Esophagus (tissue), 2 donors: ENCODE results near the gene TRIM17. TPM values are rescaled to one million over a fixed set of nuclear protein-coding genes. Genes with fewer than 3 reads are reported as not detected.
A peak's percentile ranks its signal among the peaks of the same experiment; 100 is the strongest.

ENCODE experiments used
- H3K27ac ChIP-seq, 2 donors: one replicate each; pipeline ENCODE4 v1.5.1; 2013; ENCODE audit warnings: low read depth in 2 of 2, mild to moderate bottlenecking in 2 of 2, inconsistent platforms in 1 of 2, low read length in 1 of 2, moderate library complexity in 1 of 2
- H3K27me3 ChIP-seq, 2 donors: one replicate each; pipeline ENCODE4 v1.6.1; 2013; ENCODE audit warnings: low read length in 2 of 2, control low read depth in 1 of 2, mild to moderate bottlenecking in 1 of 2; ENCODE audit not compliant: insufficient read depth in 2 of 2, control insufficient read depth in 1 of 2
- H3K36me3 ChIP-seq, 2 donors: one replicate each; pipeline ENCODE4 v1.6.1; 2013; ENCODE audit warnings: low read length in 1 of 2; ENCODE audit not compliant: control insufficient read depth in 2 of 2, insufficient read depth in 2 of 2
- H3K4me1 ChIP-seq, 2 donors: one replicate each; pipeline ENCODE4 v1.6.1; 2013; ENCODE audit warnings: low read length in 1 of 2; ENCODE audit not compliant: control insufficient read depth in 2 of 2, insufficient read depth in 2 of 2
- H3K4me3 ChIP-seq, 2 donors: one replicate each; pipeline ENCODE4 v1.5.1; 2013; ENCODE audit warnings: low read length in 2 of 2, mild to moderate bottlenecking in 2 of 2, low read depth in 1 of 2, moderate library complexity in 1 of 2
- H3K9me3 ChIP-seq, 2 donors: one replicate each; pipeline ENCODE4 v1.6.1; 2013; ENCODE audit warnings: mild to moderate bottlenecking in 2 of 2, low read depth in 1 of 2, low read length in 1 of 2, moderate library complexity in 1 of 2; ENCODE audit not compliant: control insufficient read depth in 2 of 2, insufficient read depth in 1 of 2
- WGBS, 2 donors: extraction: QIAGEN DNeasy Blood & Tissue Kit; methylation state at CpG; one replicate each; pipeline ENCODE4 v1.1.7; 2013; 5-methylcytosine and 5-hydroxymethylcytosine counted together
- polyA plus RNA-seq, 2 donors: library from polyadenylated mRNA; stranded (reverse); fragments of 200-250 nt; gene quantifications; one replicate each; pipeline ENCODE4 v1.2.3, GENCODE V29; 2013
- donor health status: healthy with polysubstance abuse.
- donor health status: Bipolar disorder and iron deficiency.

Gene TRIM17
- polyA plus RNA-seq, 2 donors = 1.1 to 1.8 TPM

DNA sequence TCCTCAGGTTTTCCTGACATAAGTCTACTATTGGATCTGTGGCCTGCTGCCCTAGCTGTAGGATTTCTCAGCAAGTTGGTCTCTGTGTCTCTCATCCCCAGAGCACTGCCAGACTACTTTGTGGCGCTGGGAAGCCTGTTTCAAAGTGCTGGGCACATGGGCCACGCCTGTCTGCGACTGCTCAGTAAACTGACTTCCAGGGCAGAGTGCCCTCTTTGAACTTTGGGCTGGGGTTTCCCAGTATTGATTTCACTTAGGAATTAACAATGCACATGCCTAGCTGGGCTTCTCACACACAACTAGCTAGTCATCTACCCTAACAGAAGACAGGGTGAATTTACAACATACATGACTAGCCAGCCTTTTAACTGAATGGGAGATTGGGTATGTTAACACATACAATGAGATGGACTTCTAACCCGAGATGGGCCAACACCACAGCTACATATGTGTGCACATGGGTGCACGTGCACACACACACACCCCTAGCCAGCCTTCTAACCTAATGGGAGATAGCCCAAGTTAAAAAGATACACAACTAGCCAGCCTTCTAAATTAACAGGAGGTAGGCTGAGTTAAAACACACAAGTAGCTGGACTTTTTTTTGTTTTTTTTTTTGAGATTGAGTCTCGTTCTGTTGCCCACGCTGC is 6.9 kb upstream of the TRIM17 start:
- Histone ChIP-seq H3K9me3 (no peaks in the 10 kb centered on the region), H3K36me3 (no peaks in the 10 kb centered on the region), H3K4me3 (no peak overlapping the region), H3K27me3 (no peaks in the 10 kb centered on the region), H3K27ac (no peak overlapping the region), H3K4me1 (no peaks in the 10 kb centered on the region)
- 86 to 87% methylated on average over 7 of the region's 7 CpGs for WGBS, 2 donors

DNA sequence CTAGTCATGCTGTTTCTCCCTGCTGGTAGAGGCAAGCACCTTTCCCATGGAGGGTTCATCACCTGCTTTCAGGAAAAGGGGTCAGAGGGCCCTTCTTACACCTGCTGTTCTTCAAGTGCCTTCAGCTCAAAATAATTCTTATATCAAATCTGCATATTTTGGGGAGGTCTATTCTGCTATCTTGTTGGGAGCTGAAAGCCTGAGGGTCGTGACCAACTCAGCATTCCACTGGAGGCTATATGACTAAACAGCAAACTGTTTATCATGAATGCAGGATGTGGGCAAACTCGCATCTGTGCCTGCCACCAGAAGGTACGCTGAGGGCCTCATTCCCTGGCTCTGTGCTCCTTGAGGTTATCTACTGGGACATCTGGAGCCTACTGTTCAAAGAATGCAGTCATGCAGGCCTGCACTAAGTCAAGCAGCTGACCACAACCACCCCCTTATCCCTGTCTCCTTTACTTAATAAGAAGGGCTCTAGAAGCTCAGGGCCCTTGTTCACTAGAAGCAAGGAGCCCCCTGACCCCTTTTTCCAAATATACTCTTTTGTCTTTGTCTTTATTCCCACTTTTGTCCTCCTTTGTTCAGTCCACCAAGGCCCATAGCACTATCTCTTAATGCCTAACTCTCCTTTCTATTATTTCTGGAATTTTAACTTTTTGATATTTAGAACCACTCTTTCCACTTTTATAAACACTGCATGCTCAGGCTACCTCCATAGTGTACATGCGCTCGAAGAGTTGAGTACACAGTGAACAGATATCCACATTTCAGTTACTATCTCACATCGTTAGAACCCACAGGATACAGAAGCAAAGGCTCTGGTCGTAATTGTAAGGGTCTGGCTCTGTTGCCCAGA is 4.5 kb upstream of the TRIM17 start:
- Histone ChIP-seq H3K4me1 (peaks cover 3 to 6% of the 10 kb centered on the region in 2 donors), H3K4me3 (no peak overlapping the region), H3K27ac (no peak overlapping the region), H3K27me3 (no peaks in the 10 kb centered on the region), H3K36me3 (no peaks in the 10 kb centered on the region), H3K9me3 (no peaks in the 10 kb centered on the region)
- 85 to 92% methylated on average over 7 of the region's 7 CpGs for WGBS, 2 donors

DNA sequence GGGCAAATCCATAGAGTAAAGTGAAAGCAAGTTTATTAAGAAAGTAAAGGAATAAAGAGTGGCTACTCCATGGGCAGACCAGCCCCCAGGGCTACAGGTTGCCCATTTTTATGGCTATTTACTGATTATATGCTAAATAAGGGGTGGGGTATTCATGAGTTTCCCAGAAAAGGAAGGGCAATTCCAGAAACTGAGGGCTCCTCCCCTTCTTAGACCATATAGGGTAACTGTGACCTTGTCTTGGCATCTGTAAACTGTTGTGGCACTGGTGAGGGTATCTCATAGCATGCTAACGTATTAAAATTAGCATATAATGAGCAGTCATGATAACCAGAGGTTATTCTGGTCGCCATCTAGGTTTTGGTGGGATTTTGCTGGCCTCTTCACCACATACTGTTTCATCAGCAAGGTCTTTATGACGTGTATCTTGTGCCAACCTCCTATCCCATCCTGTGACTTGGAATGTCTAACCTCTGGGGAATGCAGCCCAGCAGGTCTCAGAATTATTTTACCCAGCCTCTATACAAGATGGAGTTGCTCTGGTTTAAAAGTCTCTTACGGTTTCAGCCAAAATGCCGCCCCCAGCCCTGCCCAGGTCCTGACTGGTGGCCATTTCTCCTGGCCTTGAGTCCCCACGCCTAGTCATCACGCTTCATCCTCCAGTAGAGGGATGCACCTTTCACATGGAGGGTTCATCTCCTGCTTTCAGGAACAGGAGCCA is 982 bp upstream of the TRIM17 start:
- H3K27me3 ChIP-seq = no peaks in the 10 kb centered on the region
- H3K36me3 ChIP-seq = no peaks in the 10 kb centered on the region
- H3K9me3 ChIP-seq = no peaks in the 10 kb centered on the region
- no peak overlapping the region for H3K27ac ChIP-seq
- H3K4me3 ChIP-seq = no peak overlapping the region
- 78 to 82% methylated on average over 7 of the region's 7 CpGs for WGBS, 2 donors
- H3K4me1 ChIP-seq = peaks cover 3 to 12% of the 10 kb centered on the region in 2 donors

DNA sequence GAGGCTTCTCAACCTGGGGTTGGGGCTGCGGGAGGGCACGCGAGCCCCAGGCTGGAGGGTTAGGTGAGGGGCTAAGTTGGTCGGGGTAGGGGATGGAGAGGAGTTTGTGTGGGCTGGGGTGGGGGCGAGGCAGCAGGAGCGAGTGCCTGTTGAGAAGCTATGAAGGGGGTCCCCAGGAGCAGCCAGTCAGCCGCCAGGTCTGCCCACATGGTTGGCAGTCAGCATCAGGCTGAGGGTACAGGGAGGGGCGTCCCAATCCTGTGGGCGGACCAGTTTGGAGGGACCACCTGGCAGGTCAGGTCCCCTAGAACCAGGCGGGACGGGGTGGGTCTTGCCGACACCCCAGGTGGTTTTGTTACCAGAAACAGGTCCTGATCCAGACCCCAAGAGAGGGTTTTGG is 400 bp upstream of the TRIM17 start:
- WGBS, 2 donors = 27 to 34% methylated on average over 11 to 12 of the region's 12 CpGs
- Histone ChIP-seq H3K36me3 (no peaks in the 10 kb centered on the region), H3K27ac (no peak overlapping the region), H3K4me1 (peaks cover 3 to 12% of the 10 kb centered on the region in 2 donors), H3K27me3 (no peaks in the 10 kb centered on the region), H3K9me3 (no peaks in the 10 kb centered on the region), H3K4me3 (peak overlapping the region; percentile 5 to 40)

DNA sequence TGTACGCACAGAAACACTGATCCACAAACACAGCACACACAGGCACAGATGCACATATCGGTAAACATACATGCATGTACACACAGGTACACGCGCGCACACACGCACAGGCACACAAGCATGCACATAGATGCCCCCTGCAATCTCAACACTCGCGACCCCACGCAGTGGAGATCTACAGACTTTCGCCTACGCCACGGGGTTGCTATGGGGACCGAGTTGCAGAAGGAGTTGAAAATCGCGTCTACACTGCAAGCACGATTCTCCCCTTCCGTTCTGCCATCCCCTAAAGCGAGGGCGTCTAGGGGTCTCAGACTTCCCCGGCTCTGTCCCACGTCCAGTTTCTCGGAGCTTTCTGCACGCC is 826 bp downstream of the TRIM17 start:
- WGBS, 2 donors = 20 to 21% methylated on average over 23 of the region's 23 CpGs
- Histone ChIP-seq H3K27me3 (no peaks in the 10 kb centered on the region), H3K27ac (no peak overlapping the region)

DNA sequence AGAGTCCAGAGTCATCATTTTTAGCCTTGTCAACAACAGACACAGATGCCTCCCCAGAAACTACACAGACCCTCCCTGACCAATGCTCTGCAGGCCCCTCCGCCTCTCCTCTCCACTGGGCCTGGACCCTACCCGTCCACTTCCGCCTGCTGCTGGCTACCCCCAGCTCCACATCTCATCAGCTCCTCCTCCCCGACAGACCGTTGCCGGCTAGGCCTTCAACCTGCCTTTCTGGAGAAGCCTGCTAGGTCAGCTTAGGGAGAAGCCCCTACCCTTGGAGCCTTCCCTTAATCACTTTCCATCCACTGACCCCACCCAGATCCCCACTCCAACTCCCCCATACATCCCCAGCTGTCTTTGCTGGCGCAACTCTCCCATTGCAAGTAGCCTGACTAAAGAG is 1.4 kb downstream of the TRIM17 start:
- peaks cover 3 to 16% of the 10 kb centered on the region in 2 donors for H3K4me1 ChIP-seq
- no peak overlapping the region for H3K4me3 ChIP-seq
- no peak overlapping the region for H3K27ac ChIP-seq
- H3K9me3 ChIP-seq = no peaks in the 10 kb centered on the region
- no peaks in the 10 kb centered on the region for H3K27me3 ChIP-seq
- 45 to 63% methylated on average over 7 of the region's 7 CpGs for WGBS, 2 donors
- peaks cover 0 to 7% of the 10 kb centered on the region in 2 donors for H3K36me3 ChIP-seq

More for the DNA sequence above, 826 bp downstream of the TRIM17 start:
- peak overlapping the region; percentile 34 to 40 for H3K4me3 ChIP-seq
- peaks cover 3 to 12% of the 10 kb centered on the region in 2 donors for H3K4me1 ChIP-seq
- peaks cover 0 to 3% of the 10 kb centered on the region in 2 donors for H3K36me3 ChIP-seq
- H3K9me3 ChIP-seq = no peaks in the 10 kb centered on the region

DNA sequence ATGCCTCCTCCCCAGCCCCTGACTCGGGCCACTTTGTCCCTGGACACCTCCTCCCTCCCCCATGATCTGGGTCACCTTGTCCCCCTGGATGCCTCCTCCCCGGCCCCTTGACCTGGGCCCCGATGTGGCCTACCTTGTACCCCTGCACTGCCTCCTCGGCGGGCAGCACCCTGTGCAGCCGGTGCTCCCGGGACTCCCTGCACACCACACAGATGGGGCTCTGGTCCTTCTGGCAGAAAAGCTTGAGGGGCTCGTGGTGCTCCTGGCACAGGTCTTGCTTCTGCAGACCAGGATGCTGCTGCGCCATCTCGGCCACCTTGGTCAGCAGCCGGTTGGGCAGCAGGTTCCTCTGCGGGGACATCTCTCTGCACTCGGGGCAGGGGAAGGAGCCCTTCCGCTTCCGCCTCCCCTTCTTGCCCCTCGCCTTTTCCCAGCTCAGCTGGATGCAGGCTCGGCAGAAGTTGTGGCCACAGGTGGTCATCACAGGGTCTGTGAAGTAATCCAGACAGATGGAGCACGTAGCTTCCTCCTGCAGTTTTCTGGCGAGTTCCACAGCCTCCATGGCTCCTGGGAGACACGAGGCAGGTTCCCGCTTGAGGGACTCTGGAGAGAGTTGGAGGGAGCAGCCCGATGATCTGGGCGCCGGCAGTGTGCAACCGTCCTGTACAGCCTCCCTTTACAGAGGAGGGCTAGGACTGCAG is 2.0 kb downstream of the TRIM17 start:
- no peaks in the 10 kb centered on the region for H3K9me3 ChIP-seq
- no peak overlapping the region for H3K4me3 ChIP-seq
- H3K27me3 ChIP-seq = no peaks in the 10 kb centered on the region
- H3K36me3 ChIP-seq = peaks cover 0 to 7% of the 10 kb centered on the region in 2 donors
- H3K4me1 ChIP-seq = peaks cover 3 to 18% of the 10 kb centered on the region in 2 donors
- H3K27ac ChIP-seq = no peak overlapping the region
- 79 to 87% methylated on average over 25 of the region's 25 CpGs for WGBS, 2 donors

DNA sequence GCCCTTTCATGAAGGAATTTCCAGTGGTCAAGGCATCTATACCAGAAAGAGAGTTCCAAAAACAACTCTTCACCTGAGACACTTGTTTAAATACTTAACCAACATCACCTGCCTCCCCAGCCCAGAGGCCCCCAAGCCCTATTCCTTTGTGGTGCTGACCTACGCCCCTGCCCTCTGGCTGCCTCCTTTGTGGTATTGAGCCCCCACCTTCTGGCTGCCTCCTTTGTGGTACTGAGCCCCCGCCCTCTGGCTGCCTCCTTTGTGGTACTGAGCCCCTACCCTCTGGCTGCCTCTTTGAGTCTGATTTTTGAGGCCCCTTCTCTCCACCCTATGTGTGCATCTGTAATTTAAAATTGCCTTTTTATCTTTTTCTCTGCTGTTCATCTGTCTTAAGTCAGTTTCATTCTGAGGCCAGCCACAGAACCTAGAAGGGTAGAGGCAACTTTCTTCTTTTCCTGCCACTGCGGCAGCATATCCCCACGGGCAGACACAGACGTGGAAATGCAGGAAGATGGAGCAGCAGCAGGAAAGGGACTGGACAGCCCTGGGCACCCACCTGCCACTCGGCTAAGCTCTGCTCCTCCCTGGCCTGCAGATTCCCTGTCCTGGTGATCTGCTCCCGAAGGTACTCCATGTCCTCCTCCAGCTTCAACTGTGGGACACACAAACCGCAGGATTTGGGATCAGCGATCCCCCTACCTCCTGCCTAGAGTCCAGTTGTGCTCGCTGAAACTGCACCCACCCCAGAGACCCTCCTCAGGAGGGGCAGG is 3.2 kb downstream of the TRIM17 start:
- 82 to 91% methylated on average over 10 of the region's 10 CpGs for WGBS, 2 donors
- H3K4me1 ChIP-seq = peaks cover 3 to 18% of the 10 kb centered on the region in 2 donors

More for the DNA sequence above, 3.2 kb downstream of the TRIM17 start:
- no peak overlapping the region for H3K4me3 ChIP-seq
- peaks cover 0 to 9% of the 10 kb centered on the region in 2 donors for H3K36me3 ChIP-seq
- H3K9me3 ChIP-seq = no peaks in the 10 kb centered on the region
- H3K27me3 ChIP-seq = no peaks in the 10 kb centered on the region
- H3K27ac ChIP-seq = no peak overlapping the region
